Progenitor cell of endocrine pancreas (in vitro differentiated cells): ENCODE measurements around the gene TOB2. TPM values are rescaled to one million over a fixed set of nuclear protein-coding genes. Genes with fewer than 3 reads are reported as not detected.

Experiments used
- DNase-seq: peaks from one replicate; pipeline ENCODE4 v3.0.0; 2021; ENCODE audit warnings: low spot score; ENCODE audit not compliant: unreplicated experiment
- H3K27ac Mint-ChIP-seq: 2 replicates; pipeline ENCODE4 v1.8.0; 2021; ENCODE audit warnings: mild to moderate bottlenecking, moderate library complexity, mixed read lengths
- H3K27me3 Mint-ChIP-seq: 2 replicates; pipeline ENCODE4 v1.8.0; 2021; ENCODE audit warnings: mixed read lengths
- H3K36me3 Mint-ChIP-seq: 2 replicates; pipeline ENCODE4 v1.8.0; 2022; ENCODE audit warnings: mixed read lengths; ENCODE audit not compliant: insufficient read depth
- H3K4me1 Mint-ChIP-seq: 2 replicates; pipeline ENCODE4 v1.8.0; 2021; ENCODE audit warnings: low read depth, mixed read lengths
- H3K4me3 Mint-ChIP-seq: 2 replicates; pipeline ENCODE4 v1.8.0; 2021; ENCODE audit warnings: low read depth, mild to moderate bottlenecking, moderate library complexity, mixed read lengths
- H3K9me3 Mint-ChIP-seq: 2 replicates; pipeline ENCODE4 v1.8.0; 2021; ENCODE audit warnings: low read depth, mixed read lengths
- total RNA-seq: library from RNA; stranded (reverse); gene quantifications from 2 replicates; pipeline ENCODE4 v1.2.1, GENCODE V29; 2021
- TF ChIP-seq, protein P1 (sequence below): fragments of 200-600 bp; sonication (generic); IDR thresholded peaks from one replicate; pipeline ENCODE4 v1.5.0; 2021; ENCODE audit warnings: antibody characterized with exemption, mild to moderate bottlenecking; ENCODE audit not compliant: unreplicated experiment

The TOB2 gene
- total RNA-seq, 1 donor from 2014 or later: 72.4 TPM

DNA sequence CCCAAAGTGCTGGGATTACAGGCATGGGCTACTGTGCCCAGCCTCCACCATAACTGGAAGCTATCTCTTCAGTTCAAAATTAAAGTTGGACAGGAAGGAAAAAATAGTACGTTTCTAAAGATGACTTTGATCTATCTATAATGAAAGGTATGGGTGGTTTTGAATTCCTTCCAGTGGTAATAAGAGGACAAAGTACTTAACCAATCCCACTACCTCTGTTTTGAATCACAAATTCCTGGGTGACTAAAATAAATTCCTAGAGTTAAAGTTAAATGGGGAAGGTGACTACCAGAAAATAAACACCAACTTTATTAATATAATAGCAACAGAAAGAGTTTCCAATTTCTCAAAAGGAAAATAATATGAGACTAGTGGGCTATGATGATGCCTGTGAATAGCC, 12.8 kb upstream of the TOB2 start:
- Mint-ChIP-seq H3K4me3 (no peak overlapping the region), H3K27me3 (no peaks in the 10 kb centered on the region), H3K9me3 (no peaks in the 10 kb centered on the region), H3K4me1 (no peaks in the 10 kb centered on the region), H3K27ac (no peak overlapping the region), H3K36me3 (peaks cover 18% of the 10 kb centered on the region)
- TF ChIP-seq, protein P1, sequence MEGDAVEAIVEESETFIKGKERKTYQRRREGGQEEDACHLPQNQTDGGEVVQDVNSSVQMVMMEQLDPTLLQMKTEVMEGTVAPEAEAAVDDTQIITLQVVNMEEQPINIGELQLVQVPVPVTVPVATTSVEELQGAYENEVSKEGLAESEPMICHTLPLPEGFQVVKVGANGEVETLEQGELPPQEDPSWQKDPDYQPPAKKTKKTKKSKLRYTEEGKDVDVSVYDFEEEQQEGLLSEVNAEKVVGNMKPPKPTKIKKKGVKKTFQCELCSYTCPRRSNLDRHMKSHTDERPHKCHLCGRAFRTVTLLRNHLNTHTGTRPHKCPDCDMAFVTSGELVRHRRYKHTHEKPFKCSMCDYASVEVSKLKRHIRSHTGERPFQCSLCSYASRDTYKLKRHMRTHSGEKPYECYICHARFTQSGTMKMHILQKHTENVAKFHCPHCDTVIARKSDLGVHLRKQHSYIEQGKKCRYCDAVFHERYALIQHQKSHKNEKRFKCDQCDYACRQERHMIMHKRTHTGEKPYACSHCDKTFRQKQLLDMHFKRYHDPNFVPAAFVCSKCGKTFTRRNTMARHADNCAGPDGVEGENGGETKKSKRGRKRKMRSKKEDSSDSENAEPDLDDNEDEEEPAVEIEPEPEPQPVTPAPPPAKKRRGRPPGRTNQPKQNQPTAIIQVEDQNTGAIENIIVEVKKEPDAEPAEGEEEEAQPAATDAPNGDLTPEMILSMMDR: no peak
- DNase-seq: no peak

DNA sequence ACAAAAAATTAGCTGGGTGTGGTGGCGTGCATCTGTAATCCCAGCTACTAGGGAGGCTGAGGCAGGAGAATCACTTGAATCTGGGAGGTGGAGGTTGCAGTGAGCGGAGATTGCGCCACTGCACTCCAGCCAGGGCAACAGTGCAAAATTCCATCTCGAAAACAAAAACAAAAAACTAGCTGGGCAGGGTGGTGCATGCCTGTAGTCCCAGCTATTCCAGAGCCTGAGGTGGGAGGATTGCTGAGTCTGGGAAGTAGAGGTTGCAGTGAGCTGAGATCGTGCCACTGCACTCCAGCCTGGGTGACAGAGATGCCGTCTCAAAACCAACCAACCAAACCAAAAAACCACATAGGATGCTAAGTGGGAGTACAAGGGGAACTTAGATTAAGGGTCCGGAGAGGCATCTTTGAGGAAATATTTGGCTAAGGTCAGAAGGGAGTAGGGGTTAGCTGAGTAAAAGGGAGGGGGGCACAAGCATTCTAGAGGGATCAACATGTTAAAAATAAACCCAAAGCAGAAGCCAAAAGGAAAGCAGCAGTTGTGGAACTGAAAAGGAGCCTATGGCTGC, 11.6 kb upstream of the TOB2 start:
- peaks cover 2% of the 10 kb centered on the region for H3K4me1 Mint-ChIP-seq
- TF ChIP-seq, protein P1: no peak
- no peak overlapping the region for H3K27ac Mint-ChIP-seq
- H3K27me3 Mint-ChIP-seq: no peaks in the 10 kb centered on the region
- no peaks in the 10 kb centered on the region for H3K9me3 Mint-ChIP-seq
- peaks cover 14% of the 10 kb centered on the region for H3K36me3 Mint-ChIP-seq
- H3K4me3 Mint-ChIP-seq: no peak overlapping the region
- DNase-seq: no peak

DNA sequence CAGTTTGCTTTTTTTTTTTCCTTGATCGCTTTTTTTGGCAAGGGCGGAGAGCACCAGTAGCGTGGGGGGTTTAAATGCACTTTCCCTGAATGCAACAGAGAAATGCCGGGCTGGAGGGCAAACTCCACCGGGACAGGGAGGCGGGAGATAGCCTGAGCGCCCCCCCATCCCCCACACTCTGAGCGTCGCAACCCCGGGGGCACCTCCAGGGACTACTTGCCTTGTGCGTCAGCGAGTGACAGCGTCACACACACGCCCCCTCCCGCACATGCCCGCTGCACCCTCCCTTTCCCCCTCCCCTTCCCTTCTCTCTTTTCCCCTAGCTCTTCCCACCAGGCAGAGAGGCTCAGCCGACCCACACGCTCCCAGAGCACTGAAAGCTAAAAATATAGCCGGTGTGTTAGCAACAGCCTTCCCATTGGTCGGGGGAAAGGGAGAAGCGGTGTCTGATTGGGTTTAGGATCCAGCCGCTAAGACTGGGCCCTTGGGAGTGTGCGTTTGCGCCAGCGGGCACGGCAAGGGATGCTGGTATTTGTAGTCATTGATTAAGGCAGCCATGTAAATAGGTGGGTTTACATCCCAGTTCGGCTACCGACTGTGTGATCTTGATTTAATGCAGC, 1.7 kb upstream of the TOB2 start:
- H3K27me3 Mint-ChIP-seq: no peaks in the 10 kb centered on the region
- peak overlapping the region; percentile 99 for H3K4me3 Mint-ChIP-seq

DNA sequence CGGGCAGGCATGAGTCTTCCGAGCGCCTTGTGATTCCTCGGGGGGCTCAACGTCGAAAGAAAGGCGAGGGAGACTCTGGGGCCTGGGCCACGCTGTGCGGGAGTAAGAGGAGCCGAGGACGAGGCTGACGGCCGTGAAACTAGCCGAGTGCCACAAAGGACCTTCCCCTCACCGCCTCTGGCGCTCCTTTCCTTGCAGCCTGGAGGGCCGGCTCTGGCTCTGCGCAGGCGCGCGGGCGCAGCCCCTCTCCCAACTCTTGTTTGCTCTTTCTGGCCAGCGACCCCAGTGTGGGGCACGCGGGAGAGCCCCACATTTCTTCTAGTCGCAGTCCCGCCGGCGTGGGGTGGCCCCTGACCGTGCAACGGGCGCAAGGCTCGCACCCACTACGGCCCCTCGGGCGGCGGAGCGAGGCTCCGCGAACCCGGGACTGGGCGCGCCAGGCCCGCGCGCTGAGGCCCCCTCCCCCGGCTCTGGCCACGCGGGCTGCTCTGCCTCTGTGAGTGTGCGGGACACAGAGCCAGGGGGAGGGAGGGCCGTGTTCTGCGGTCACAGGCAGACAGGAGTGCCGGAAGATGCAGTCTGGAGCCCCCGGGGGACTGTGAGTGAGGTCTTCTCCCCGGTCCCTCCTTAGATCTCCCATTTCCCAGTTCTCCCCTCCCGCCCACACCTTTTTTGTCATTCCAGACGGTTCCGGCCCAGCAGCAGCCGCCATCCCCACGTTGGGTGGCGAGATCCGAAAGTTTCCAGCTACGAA, 1.0 kb upstream of the TOB2 start:
- Mint-ChIP-seq H3K36me3 (peaks cover 9% of the 10 kb centered on the region), H3K27me3 (no peaks in the 10 kb centered on the region), H3K27ac (peak overlapping the region; percentile 99), H3K4me3 (peak overlapping the region; percentile 99), H3K9me3 (no peaks in the 10 kb centered on the region), H3K4me1 (peaks cover 17% of the 10 kb centered on the region)
- peak; percentile 64 for DNase-seq
- TF ChIP-seq, protein P1: no peak

More for the DNA sequence above, 1.7 kb upstream of the TOB2 start:
- Mint-ChIP-seq H3K27ac (peak overlapping the region; percentile 99), H3K4me1 (peaks cover 15% of the 10 kb centered on the region), H3K36me3 (peaks cover 7% of the 10 kb centered on the region), H3K9me3 (no peaks in the 10 kb centered on the region)
- DNase-seq: peak; percentile 83
- TF ChIP-seq, protein P1: no peak

DNA sequence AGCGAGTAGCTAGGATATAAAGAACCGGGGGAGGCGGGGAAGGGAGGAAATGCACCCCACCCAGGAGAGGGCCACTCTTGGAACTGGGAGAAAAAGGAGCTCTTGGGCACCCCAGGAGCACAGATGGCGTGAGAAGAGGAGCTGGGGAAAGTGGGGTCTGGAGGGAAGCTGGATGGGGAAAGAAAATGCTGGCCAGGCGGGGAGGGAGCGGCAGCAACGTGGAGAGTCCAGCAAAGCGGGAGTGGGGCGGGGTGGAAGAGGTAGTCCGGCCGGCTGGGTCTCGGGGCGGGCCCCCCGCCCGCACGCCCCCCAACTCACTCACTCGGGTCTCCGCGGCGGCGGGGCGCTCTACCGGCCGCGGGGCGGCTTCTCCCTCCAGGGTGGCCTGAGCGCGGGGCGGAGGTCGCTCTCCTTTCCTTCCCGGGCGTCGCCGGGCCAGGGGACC, 522 bp downstream of the TOB2 start:
- peak overlapping the region; percentile 99 for H3K27ac Mint-ChIP-seq
- H3K9me3 Mint-ChIP-seq: no peaks in the 10 kb centered on the region
- peaks cover 21% of the 10 kb centered on the region for H3K4me1 Mint-ChIP-seq
- no peak for DNase-seq
- peak overlapping the region; percentile 99 for H3K4me3 Mint-ChIP-seq
- H3K36me3 Mint-ChIP-seq: peaks cover 12% of the 10 kb centered on the region
- H3K27me3 Mint-ChIP-seq: no peaks in the 10 kb centered on the region
- TF ChIP-seq, protein P1: no peak
